VCaP (cell line): ENCODE measurements around the gene LAMA4.

Experiments used
- H3K27ac ChIP-seq: fragments of 450-650 bp; 2 replicates; pipeline ENCODE4 v1.5.1; 2017
- TF ChIP-seq, protein P1 (sequence below): fragments of 450-650 bp; conservative IDR thresholded peaks from 2 replicates; pipeline ENCODE4 v1.5.1; 2017; ENCODE audit warnings: mild to moderate bottlenecking, moderate library complexity

The LAMA4 gene

DNA sequence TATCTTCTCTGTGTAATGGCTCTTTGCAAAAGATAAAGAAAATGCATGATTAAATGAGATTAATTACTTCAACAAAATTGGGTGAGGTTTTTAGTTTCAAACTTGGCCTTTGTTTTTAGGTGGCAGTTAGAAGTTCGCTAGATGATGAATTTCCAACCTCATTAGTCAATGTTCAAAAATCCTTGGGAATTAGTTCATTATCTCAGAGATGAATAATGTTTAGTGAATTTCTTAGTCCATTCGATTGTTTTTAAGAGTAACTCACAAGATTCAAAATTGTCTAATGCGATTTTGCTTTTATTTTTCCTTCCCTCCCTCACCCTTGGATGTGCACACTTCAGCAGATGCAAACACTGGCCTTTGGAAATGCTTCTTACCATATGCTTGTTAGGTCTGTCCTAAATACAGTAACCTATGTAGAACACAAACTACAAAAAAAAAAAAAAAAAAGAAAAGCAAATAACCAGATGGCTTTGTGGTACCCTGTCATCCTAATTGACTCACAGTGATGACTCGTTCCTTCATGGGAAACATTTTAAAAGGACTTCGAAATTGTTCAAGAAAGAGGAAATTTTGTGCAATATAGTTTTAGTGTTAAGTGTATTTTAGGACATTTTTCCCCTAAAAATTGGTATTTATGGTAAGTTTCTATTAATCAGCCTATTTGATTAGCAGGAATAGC lies 100.3 kb downstream of the LAMA4 start:
- TF ChIP-seq, protein P1, sequence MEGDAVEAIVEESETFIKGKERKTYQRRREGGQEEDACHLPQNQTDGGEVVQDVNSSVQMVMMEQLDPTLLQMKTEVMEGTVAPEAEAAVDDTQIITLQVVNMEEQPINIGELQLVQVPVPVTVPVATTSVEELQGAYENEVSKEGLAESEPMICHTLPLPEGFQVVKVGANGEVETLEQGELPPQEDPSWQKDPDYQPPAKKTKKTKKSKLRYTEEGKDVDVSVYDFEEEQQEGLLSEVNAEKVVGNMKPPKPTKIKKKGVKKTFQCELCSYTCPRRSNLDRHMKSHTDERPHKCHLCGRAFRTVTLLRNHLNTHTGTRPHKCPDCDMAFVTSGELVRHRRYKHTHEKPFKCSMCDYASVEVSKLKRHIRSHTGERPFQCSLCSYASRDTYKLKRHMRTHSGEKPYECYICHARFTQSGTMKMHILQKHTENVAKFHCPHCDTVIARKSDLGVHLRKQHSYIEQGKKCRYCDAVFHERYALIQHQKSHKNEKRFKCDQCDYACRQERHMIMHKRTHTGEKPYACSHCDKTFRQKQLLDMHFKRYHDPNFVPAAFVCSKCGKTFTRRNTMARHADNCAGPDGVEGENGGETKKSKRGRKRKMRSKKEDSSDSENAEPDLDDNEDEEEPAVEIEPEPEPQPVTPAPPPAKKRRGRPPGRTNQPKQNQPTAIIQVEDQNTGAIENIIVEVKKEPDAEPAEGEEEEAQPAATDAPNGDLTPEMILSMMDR: no peak
- H3K27ac ChIP-seq: no peak overlapping the region

DNA sequence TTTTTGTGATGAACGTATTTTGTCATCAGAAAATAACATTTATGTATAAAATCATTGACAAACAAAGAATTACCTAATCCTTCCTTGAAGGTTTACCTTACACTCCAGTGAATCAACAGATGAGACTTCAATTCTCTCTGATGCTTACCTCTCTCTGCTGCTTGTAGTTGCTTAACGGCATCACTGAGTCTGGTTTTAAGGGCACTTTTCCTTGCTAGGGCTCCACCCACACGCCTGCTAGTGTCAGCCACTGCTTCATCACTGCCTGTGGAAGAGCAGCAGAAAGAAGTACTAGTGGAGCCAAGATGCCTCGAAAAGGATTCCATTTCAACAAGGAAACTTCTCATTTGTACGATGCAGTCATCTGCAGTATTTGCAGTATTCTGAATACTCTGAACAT lies 104.0 kb downstream of the LAMA4 start:
- no peak overlapping the region for H3K27ac ChIP-seq
- TF ChIP-seq, protein P1: no peak

DNA sequence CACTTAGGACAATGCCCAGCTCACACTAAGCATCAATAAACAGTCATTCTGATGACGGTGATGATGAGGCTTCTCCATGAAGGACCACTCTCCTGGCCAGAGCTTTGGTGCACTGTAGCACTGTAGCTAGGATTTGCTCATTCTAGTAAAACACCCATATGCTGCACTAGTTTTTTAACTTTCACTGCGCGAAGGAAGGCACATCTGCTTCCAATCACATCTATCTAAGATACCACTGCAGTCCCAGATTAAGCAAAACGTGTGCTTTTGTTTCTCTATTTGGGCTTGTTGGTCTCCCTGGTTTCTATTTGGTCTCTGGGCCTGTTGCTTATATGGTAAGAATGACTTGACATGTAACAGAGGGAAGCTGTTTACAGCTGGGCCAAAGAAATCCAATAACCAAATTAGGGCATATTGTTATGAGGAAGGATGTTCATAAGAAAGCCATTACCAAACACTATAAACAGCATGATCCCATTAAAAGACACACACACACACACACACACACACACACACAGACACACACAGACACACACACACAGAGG lies 104.6 kb downstream of the LAMA4 start:
- no peak overlapping the region for H3K27ac ChIP-seq
- TF ChIP-seq, protein P1: no peak

DNA sequence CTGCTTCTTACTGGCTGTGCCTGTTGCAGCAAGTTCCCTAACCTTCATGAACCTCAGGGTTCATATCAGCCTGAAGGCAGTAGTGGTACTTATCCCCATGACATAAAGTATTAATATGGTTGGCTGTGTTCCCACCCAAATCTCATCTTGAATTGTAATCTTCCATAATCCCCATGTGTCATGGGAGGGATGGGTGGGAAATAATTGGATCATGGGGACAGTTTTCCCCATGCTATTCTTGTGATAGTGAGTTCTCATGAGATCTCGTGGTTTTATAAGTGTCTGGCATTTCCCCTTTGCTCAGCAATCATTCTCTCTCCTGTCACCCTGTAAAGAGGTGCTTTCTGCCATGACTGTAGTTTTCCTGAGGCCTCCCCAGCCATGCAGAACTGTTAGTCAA lies 105.1 kb downstream of the LAMA4 start:
- no peak overlapping the region for H3K27ac ChIP-seq
- TF ChIP-seq, protein P1: no peak

DNA sequence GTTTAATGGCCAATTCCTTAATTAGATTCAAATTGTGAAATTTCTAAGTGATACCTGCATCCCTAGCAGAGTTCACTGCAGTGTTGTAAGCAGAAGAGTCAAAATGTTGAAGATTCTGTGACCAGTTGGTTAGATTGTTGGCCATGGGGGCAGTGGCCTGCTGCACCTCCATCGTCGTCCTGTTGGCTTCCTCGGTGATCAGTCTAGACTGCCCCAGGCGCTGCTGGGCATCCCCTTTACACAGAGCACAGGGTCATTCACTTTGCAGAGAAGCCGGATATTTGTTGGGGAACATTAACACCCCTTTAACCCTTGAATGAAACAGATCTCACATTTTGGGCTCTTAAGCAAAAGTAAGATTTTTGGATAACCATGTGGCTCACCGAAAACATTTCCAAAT lies 106.3 kb downstream of the LAMA4 start:
- H3K27ac ChIP-seq: no peak overlapping the region
- TF ChIP-seq, protein P1: no peak

DNA sequence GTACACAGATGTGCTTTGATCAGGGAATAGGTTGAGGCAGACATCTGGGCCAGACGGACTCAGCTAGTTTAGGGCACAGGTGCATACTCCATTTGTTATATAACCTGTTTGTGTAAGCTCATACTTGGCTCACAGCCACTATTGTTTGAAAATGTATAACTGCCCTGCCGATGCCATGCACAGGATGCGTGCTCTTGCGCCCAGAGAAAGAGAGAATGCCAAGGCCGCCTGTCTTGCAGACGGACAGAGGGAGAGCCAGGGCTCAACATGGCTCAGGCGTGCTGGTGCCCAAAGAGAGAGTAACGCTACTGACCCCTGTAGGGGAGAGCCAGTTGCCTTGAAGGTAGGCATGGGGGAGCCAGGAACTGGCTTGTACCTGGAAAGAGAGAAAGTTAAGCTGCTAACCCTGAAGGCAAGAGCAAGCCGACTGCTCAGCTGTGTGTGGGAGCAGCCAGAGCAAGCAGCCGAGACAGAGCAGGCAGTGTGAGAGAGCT lies 109.2 kb downstream of the LAMA4 start:
- TF ChIP-seq, protein P1: no peak

DNA sequence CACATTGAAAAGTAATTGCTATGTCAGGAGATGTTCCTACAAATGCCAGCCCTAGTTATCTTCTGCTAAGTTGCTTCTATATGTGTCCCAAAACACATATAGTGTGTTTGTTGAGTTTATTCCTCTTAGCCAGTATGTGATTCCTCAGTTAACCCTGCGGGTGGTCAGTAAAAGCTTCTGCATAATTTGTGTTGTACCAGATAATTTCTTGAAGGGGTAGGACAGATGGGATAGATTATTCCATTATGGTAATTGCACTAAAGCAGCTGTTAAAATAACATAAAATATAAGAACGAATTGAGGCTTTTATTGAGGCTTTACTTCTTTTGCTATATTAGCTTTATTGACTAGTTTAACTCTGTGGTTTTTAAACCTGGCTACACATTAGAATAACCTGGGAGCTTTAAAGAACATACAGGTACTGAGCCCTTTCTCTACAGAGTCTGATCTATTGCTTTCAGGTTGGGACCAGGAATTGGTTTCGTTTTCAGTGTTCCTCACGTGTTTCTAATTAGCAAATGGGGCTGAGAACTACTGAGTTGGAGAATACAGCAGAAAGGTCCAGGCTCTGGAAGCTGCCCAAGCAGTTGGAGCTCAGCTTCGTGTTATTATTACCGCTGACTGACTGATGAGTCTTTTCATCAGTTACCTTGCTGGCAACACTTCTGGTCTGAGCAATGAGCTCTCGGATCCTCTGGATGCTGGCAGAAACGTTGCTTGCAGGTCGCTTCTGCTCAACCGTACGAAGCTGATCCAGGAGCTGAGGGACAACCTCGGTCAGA lies 110.0 kb downstream of the LAMA4 start:
- TF ChIP-seq, protein P1: no peak

More for the DNA sequence above, 109.2 kb downstream of the LAMA4 start:
- H3K27ac ChIP-seq: no peak overlapping the region

More for the DNA sequence above, 110.0 kb downstream of the LAMA4 start:
- H3K27ac ChIP-seq: no peak overlapping the region
